Activated naive CD4-positive, alpha-beta T cell treated with anti-CD3 and anti-CD28 coated beads, Interleukin-2, amount 10 ng/mL, durations not matched to agents 5 hours and 36 hours (primary cell): ENCODE data around the gene BPGM. TPM values are rescaled to one million over a fixed set of nuclear protein-coding genes. Genes with fewer than 3 reads are reported as not detected.

Experiments used
- total RNA-seq, 2 experiments: library from RNA; stranded (reverse); gene quantifications; one replicate each; pipeline ENCODE4 v1.2.3, GENCODE V29; 2021

Gene BPGM
- 10 to 100 TPM; 14.5 to 14.6 TPM for total RNA-seq

GRCh38 chr7:134646425-134647305, at the start of gene BPGM:
BPGM (plus strand) TSS chr7:134646853; CDS start chr7:134661508, 14,655 bp downstream.

Other genes starting within 250 kb of the BPGM start
- 10 to 100 TPM; 86.4 to 93.8 TPM for gene AKR1B1, start 187.8 kb upstream of the BPGM start, total RNA-seq
- gene AKR1B10, start 119.3 kb upstream of the BPGM start, total RNA-seq, result not detected
- not detected for gene AKR1B15, start 97.7 kb upstream of the BPGM start, total RNA-seq
- 1 to 10 TPM in 1 of 2 experiments, under 1 TPM in 1; 0.10 to 1.8 TPM for gene CALD1, start 132.8 kb downstream of the BPGM start, total RNA-seq